Uterus (tissue), 2 donors: Measurements from ENCODE around the gene PIN1.

Experiments used
- CTCF ChIP-seq, 4 experiments: fragments of 200-600 bp in 2 of 4; fragments of 450-650 bp in 2 of 4; sonication (generic) in 2 of 4; IDR thresholded peaks; one replicate each; pipeline ENCODE4 v1.5.1; 2016 to 2019; ENCODE audit warnings: antibody characterized with exemption in 4 of 4, mild to moderate bottlenecking in 2 of 4, moderate library complexity in 1 of 4
- POLR2A ChIP-seq, 2 donors: fragments of 450-650 bp; IDR thresholded peaks; one replicate each; pipeline ENCODE4 v1.6.1; 2016; ENCODE audit warnings: antibody characterized with exemption in 2 of 2, mild to moderate bottlenecking in 1 of 2, moderate library complexity in 1 of 2

- TF ChIP-seq CTCF (IDR thresholded peaks at IDR 0.05) = no peak
- no peak for TF ChIP-seq POLR2A (IDR thresholded peaks at IDR 0.05)
Observed at GRCh38 chr19:9854282-9854846, 19.2 kb downstream of the PIN1 start.
